Measurements from ENCODE around the gene EPB41L4B.
"Not testable (repeated sequence)": the region's sequence is repeated elsewhere in the genome, so short reads cannot be mapped to it uniquely, and the experiment has no call there.

EPB41L4B gene

DNA sequence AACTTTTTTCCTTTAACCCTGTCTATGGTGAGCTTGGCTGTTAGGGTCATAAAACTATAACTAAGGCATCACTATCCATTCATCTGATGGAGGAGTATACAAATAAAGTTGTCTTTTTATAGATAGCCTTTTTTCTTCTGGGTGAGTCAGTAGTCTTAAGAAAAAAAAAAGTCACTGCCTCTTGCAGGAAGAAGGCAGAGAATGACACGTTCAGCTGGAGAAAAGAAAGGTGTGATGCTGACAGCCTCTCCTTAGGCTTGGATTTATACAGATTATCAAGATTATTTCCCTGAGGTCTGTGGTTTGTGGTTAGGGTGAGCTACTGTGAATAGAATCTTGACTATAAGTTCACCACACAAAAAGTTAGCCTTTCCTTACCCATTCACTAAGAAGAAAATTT lies 23.0 kb downstream of the EPB41L4B start:
- DNase-seq (ENCODE audit: low read depth), result no peak

DNA sequence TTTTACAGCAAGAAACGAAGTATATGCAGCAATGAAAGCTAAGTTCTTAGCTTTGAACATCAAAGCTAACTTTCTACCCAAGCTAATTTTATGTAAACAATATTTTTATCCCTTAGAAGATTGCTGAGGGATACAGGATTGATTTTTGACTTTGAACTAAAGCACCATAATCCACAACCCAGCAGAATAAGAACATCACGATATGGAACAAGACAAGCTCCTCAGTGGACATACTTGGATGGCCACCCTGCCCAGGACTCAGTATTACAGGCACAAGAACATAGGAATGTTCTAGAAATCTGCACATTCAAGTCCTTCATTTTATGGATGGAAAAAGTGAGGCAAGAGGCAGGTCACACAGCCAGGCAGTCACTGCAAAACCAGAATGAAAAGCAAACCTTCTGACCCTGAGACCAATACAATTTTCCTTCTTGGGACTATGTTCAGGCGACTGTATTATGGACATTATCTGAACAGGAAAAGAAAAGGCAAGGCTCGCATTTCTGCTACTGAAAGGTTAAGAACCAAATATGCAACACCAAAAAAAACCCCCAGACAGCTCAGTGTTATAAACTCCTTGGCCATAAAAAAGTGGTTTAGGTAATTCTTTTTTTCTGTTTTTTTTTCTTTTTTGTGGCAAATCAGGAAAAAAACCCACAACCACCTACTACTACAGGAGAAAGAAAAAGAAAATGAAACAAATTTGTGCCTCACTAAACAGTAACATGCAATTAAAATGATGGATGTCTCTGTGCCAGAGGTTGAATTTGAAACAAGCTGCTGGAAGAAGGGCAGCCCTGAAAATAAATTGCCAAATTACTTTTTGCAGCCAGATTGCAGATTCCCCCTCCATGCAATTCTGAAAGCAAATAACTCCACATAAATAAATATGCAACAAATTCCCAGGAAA lies 25.4 kb downstream of the EPB41L4B start:
- no peak for DNase-seq (ENCODE audit: low read depth)

DNA sequence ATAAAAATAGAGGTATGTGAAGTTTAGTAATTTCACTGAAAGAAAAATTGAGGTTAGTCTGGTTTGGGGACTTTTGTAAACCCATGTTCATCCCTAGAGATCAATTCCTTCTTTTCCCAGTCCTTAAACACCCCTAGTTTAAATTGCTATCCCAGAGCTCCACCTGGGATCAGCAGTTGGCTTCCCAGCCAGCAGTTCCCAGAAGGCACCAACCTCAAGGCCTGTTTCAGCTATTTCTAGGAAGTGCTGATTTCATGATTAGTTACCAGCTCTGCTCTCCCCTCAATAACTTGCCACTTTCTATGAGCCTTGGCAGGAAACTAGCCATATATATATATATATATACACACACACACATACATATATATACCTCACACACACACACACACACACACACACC lies 30.5 kb downstream of the EPB41L4B start:
- DNase-seq (ENCODE audit: low read depth), result no peak

DNA sequence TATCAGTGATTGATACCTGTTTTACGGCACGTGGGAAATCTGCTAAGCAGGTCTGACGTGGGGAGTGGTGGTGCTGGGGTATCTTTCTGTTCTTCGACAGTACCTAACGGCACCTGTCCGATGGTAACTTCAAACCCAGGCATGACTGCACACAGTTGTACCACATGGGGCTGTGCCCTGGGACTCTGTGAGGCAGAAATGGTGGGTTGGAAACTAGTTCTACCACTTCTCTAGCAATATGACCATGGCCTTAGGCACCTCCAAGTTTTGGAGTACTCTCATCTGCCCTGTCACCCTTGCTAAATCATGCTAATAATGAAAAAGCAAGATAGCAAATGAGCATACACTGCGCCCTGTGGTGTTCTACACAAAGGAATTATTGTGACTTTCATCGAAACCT lies 30.9 kb downstream of the EPB41L4B start:
- no peak for DNase-seq (ENCODE audit: low read depth)

DNA sequence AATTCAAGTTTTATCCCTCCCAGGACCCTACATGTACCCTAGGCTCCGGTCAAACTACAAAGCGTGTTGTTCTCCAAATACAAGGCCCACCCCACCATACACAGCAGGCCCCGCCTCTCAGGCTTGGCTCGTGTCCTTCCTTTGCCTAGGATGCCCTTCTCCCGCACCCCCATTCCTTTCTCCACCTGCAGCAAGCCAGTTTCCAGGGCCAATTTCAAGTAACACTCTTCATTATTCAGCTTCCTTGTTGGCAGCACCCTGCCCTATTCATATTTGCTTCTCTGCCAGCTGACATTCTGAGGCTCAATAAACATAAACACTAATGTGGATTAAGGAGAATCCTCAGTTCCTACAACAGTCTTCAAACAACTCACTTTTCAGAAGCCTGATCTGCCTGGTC lies 31.7 kb downstream of the EPB41L4B start:
- no peak for DNase-seq (ENCODE audit: low read depth)

DNA sequence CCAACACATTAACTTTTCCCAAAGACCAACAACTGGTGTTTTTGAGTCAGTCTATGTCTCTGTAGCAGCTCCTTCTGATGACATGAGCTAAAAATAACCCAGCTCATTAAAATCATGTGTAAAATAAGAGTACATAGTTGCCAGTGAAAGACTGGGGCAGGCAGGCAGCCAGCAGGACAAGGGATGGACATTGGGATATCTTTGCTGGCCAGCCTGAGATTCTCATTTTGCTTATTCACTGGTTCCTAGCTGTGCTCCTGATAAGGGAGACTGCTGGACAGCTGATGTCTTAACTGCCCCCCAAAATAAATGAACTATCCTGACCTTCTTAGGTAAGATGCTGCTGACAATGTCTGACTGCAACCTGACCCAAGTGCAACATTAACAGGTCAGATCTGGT lies 33.9 kb downstream of the EPB41L4B start:
- no peak for DNase-seq (ENCODE audit: low read depth)

DNA sequence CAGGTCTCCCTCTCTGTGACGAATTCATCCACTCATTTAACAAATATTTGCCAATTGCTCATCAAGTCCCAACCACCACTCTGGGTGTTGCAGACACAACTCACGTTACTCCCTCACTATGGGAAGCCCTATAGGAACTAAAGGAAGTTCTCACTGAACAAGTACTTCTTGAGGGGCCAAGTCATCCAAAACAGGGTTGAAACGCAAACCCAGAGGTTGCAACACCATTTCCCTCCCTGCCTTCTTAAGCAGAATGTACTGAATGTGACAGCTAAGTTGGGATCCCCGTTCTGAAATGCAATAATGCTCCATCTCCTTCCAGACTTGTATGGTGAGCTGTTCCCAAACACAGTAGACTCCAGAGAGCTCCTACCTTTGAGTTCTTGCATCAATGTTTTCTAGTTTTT lies 34.3 kb downstream of the EPB41L4B start:
- no peak for DNase-seq (ENCODE audit: low read depth)

DNA sequence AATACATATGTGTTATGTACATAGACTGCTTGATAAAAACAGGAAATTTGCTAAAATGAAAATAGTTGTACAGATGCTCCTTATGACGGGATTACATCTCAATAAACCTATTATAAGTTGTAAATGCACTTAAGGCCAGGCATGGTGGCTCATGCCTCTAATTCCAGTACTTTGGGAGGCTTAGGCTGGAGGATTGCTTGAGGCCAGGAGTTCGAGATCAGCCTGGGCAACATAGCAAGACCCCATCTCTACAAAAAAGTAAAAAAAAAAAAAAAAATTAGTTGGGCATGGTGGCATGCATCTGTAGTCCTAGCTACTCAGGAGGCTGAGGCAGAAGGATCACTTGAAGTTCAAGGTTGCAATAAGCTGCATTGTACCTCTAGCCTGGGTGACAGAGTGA lies 37.2 kb downstream of the EPB41L4B start:
- DNase-seq (ENCODE audit: low read depth), result not testable (repeated sequence)

DNA sequence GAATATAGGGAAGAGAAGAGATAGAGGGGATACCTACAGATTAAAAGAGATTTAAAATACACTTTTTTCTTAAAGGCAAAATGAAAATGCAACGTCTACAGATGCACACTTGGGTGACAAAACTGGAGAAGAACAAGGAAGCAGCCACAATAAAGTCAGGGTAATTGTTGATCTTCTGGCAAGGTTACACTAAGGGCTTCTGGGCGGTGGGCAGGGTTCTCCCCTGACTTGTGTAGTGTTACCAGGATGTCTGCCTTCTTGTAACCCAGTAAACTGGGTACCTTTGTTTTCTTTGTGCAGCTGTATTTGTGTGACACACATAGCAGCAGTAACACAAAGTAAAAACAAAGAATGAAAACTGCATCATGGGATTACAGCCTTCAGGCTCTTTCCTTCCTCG lies 37.8 kb downstream of the EPB41L4B start:
- no peak for DNase-seq (ENCODE audit: low read depth)

DNA sequence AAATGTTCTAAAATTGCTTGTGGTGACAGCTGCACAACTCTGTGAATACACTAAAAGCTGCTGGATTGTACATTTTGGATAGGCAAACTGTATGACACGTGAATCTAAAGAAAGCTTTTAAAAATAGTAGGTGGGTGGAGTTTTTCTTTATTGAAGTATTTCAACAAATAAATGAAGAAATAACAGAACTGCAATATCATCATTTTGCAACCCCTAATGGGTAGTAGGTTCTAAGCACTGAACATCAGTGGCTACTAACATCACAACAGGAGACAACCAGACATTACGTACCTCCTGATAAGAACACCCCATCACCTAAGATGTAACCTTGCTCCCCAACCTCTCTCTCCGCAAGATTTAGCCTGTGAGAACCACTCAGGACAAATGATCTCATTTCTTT lies 38.6 kb downstream of the EPB41L4B start:
- DNase-seq (ENCODE audit: low read depth), result no peak

DNA sequence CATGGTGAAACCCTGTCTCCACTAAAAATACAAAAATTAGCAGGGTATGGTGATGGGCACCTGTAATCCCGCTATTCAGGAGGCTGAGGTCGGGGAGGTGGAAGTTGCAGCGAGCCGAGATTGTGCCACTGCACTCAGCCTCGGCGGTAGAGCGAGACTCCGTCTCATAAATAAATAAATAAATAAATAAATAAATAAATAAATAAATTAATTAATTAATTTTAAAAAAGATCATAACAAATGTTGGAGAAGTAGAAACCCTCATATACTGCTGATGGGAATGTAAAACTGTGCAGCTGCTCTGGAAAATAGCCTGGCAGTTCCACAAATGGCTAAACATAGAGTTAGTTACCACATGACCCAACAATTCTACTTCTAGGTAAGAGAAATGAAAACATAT lies 39.3 kb downstream of the EPB41L4B start:
- DNase-seq (ENCODE audit: low read depth), result no peak

DNA sequence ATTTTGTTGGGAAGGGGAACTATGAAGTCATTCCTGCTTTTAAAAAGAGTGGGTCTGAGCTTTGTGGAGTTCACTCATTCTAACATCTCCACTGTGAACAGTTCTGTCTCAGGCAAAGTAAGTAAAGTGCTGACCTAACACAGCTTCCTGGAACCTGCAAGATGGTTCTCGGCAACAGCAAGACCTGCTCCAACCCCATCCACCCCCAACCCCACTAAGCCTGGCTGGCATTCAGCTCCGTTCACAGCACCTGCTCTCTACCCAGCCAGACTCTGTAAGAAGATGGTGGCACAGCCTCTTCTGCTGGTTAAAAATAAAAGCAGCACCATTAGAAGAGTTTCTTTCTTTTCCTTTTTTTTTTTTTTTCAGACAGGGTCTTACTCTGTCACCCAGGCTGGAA lies 42.0 kb downstream of the EPB41L4B start:
- no peak for DNase-seq (ENCODE audit: low read depth)

DNA sequence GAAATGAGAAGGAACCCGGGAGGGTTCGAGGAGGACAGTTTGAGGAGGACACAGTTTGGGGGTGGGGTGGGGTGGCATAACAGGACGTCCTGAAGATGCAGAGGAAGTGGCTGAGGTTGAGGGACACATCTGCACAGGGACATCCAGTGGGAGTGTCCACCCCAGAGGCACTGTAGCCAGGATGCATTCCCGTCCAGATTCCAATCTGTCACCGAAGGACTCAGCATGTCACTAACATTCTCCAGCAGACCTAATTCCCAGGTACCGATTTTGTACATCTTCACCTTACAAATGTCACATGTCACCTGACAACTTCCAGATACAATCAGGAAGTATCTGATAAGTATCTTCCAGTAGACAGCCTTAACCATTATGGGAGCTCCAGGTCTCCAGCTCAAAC lies 42.6 kb downstream of the EPB41L4B start:
- no peak for DNase-seq (ENCODE audit: low read depth)

DNA sequence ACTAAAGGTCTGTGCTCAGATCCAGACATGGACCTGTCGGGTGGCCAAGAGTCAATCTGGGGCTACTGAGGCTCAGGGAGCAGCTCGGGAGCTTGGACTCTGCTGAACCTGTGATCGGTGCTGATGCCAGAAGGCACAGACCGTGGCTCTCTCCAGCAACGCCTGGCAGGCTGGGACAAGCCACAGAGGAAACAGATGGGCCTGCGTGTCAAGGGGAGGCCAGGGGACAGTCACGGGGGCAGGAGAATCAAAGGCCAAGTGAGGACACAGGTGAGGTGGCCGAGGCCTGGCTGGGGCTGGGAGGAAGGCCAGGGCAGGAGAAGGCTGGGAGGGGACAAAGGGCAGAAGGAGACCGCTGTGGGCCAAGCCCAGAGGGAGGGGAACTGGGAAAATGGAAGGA lies 43.4 kb downstream of the EPB41L4B start:
- DNase-seq (ENCODE audit: low read depth), result no peak

DNA sequence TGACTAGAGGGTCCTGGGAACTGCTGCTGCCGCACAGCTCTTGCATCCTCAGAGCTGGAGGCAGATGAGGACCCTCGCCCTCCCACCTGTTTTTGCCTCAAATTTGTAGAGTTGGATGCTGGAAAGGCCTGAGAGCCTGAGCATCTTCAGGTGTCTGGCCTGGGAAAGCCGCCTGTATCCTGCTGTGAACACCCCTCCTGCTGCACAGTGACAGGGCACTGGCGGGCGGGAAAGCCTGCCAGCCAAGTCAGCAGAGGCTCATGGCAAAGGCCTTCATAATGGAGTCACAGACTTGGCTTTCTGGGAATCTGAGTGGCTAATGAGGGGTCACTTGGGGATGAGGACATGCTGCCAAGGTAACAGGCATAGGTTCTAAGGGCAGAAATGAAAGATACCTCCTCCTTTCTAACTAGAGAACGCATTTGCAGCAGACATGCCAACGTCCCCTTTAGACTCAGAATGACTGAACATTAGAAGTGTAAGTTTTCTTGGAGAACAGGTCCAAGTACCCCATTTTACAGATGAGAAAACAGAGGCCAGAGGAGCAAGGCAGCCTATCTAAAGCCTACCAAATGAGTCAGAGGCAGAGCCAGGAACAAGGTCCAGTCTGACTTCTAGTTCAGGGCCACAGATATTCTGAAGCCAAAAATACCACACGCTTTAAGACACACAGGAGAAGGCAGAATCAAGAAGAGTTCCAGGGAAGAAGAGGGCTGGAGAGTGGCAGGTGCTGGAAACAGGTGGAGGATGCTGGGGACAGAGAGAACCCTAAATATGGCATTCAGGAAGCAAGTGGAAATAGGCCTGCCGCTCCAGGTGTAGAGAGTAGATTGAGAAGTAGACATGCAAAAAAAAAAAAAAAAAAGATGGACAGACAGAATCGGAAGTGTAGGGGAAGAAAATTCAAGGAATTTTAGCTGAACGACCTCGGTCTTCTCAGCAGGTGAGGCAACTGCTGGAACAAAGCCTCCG lies 44.1 kb downstream of the EPB41L4B start:
- DNase-seq (ENCODE audit: low read depth), result no peak

DNA sequence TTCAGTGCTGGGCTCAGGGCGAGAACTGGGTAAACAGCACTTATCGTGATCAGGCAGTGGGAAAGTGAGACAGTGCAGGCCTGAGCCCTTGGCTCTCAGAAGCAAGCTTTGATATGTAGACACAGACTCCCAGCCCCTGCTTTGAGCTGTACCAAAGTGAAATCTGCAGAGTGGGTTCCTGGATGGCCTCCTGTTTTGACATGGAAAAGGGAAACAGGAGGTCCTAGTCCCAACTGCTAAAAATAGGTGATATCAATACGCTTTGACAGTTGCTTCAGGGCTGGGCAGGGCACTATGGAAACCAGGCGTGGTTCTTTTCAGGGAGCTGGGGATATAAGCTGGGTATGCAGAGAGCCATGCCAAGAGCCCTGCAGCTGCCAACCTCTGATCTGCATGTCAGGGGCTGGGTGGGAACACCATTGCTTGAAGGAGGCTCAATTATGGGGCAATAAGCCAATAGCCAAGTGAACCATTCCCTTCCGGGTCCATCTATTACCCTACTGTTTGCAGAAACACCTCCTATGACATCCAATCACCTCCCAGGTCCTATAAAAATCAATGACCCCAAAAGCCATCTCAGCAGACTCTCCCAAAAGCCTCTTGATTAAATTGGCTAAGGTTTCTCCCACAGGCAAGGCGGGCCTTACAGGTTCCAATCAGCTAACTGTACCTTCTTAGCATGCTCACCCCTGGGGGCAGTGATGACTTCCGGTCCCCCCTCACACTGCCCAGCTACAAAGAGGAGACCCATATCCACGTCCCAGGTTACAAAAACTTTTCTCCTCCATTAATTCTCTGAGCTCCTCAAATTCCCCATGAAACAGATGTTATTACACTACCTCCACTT lies 45.8 kb downstream of the EPB41L4B start:
- no peak for DNase-seq (ENCODE audit: low read depth)

DNA sequence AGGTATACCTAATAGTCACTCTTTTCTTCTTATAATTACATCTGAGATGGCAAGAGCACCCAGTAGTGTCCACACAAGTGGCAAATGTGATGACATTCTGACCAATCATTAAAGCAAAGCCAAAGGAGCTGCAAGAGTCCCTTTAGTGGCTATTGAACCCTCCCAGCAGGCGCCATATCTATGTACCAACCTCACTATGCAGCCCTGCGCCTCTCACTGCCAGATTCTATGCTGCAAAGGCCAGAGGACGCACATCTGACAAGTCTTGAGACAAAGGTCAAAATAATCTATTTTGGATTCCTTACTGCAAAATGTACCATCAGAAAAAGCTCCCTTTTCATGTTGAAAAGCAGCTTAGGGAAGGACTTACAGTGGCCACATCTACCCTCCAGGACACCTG lies 47.0 kb downstream of the EPB41L4B start:
- DNase-seq (ENCODE audit: low read depth), result no peak

DNA sequence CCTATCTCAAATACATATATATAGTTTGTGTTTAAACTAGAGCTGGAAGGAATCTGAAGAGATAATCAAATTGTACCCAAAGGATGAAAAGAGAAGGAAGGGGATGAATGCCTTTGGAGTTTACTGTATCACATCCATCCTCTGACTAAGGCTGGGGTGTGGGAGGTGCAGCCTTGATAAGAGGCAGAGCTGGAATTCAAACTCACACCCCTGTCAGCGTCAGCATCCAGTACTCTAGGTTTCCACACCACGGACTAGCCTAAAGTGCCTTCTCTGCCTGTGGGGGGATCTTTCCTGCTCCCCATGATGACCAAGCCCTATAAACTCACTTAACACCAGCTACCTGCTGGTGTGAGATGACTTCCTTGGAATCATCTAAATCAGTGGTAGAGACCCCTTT lies 48.1 kb downstream of the EPB41L4B start:
- DNase-seq (ENCODE audit: low read depth), result no peak

DNA sequence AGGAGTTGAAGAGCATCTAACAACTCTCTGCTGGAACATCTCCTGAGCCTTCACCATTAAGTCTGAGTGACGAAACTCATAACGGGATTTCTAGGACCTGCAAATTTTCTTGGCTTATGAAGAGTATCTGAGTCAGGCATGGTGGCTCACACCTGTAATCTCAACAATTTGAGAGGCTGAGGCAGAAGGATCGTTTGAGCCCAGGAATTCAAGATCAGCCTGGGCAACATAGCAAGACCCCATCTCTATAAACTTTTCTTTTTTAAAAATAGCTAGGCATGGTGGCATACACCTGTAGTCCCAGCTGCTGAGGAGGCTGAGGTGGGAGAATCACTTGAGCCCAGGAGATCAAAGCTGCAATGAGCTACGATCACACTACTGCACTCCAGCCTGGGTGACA lies 48.8 kb downstream of the EPB41L4B start:
- no peak for DNase-seq (ENCODE audit: low read depth)

DNA sequence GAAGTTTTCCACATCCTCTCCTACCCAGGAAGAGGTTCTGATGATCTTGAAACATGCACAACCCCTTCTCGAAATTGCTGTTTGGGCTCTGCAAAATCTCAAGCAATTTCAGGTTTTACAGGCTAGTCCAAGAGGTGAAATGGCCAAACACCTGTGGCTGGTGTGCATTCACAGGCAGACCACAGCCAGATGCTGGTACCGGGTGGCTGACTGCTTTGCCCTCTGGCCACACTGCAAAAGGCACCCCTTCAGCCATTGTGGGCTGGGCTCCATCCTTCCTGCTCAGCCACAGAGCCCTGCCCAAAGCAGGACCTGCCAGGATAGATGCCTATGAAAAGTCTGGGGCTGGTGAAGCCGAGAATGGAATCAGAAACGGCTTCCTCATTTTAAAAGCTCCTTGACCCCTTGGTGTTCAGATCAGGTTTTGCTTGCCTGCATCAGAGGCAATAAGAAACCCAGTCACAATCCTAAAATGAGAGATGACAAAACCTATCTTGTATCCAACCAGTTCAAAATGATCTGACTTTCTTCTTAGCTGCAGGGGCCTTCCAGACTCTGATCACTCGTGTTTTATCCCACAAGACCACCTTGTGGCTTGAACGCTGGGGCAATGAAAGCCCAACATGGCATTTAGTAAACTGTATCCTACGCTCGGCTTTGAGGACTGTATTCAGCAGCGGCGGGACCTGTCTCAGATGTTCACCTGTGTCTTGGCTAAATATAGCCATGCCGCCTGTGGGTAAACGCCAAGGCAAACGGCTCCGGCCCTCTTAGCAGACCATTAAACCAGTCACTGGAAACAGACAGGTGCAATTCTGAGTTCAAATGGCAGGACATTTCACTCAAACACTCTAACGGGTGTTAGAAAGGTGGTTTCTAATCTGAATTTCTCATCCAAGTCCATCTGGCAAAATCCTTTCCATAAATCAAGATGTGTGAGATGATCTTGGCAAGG lies 49.6 kb downstream of the EPB41L4B start:
- no peak for DNase-seq (ENCODE audit: low read depth)

DNA sequence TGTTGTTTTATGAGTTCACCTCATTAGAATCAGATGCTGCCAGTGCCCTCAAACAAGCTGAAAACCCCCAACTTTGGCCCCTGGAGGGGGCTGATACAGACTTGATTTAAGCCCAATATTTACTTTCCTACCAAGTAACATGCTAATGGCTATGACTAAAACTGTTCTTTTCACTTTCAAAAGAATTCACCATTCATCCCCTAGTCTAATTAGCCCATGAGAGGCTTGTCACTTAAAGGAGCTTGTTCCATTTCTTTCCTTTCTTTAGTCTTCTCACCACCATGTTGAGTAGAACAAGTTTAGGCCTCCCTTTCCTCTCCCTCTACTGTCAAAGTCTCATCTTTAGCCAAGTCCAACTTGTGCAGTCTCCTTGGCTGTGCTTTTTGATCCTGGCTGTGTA lies 50.4 kb downstream of the EPB41L4B start:
- no peak for DNase-seq (ENCODE audit: low read depth)

Measured in T-helper 22 cell (primary cell).